Measurements from ENCODE around the gene FARSA.

GRCh38 chr19:12956446-12957388, 23.2 kb upstream of the FARSA start, which contains the start of gene GADD45GIP1:
- TF ChIP-seq CTCF (IDR thresholded peaks at IDR 0.05; ENCODE audit: insufficient read depth, low read length, poor library complexity, severe bottlenecking) (no peak), EZH2phosphoT487 (conservative IDR thresholded peaks at IDR 0.05; ENCODE audit: low read length) (no peak)

Data from SU-DHL-6 (cell line).